ENCODE data around the gene DPYSL4. TPM values are rescaled to one million over a fixed set of nuclear protein-coding genes. Genes with fewer than 3 reads are reported as not detected.

The DPYSL4 gene
- total RNA-seq, 4 donors from 2014 or later = 0.22 to 0.94 (median 0.34) TPM; not detected in 1

DNA sequence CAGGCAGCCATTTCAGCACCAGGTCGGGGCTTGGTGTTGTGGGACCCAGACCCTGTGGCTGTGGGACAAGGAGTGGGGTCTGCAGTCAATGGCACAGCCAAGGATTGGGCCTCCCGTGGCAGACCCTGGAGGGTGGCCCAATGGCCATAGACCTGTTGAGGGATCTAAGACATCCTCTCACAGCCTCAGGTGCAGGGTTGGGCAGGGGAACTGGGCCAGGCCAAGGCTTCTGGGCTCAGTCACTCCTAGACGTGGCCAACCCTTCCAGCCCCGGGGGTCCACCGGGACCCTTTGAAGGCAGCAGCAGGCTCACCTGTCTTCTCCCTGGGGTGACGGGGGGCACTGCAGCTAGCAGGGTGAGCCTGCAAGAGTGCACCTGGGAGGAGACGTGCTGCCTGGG lies 45.7 kb upstream of the DPYSL4 start:
- TF ChIP-seq, protein P1, sequence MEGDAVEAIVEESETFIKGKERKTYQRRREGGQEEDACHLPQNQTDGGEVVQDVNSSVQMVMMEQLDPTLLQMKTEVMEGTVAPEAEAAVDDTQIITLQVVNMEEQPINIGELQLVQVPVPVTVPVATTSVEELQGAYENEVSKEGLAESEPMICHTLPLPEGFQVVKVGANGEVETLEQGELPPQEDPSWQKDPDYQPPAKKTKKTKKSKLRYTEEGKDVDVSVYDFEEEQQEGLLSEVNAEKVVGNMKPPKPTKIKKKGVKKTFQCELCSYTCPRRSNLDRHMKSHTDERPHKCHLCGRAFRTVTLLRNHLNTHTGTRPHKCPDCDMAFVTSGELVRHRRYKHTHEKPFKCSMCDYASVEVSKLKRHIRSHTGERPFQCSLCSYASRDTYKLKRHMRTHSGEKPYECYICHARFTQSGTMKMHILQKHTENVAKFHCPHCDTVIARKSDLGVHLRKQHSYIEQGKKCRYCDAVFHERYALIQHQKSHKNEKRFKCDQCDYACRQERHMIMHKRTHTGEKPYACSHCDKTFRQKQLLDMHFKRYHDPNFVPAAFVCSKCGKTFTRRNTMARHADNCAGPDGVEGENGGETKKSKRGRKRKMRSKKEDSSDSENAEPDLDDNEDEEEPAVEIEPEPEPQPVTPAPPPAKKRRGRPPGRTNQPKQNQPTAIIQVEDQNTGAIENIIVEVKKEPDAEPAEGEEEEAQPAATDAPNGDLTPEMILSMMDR (IDR thresholded peaks at IDR 0.05; ENCODE audit: low read depth) = no peak

DNA sequence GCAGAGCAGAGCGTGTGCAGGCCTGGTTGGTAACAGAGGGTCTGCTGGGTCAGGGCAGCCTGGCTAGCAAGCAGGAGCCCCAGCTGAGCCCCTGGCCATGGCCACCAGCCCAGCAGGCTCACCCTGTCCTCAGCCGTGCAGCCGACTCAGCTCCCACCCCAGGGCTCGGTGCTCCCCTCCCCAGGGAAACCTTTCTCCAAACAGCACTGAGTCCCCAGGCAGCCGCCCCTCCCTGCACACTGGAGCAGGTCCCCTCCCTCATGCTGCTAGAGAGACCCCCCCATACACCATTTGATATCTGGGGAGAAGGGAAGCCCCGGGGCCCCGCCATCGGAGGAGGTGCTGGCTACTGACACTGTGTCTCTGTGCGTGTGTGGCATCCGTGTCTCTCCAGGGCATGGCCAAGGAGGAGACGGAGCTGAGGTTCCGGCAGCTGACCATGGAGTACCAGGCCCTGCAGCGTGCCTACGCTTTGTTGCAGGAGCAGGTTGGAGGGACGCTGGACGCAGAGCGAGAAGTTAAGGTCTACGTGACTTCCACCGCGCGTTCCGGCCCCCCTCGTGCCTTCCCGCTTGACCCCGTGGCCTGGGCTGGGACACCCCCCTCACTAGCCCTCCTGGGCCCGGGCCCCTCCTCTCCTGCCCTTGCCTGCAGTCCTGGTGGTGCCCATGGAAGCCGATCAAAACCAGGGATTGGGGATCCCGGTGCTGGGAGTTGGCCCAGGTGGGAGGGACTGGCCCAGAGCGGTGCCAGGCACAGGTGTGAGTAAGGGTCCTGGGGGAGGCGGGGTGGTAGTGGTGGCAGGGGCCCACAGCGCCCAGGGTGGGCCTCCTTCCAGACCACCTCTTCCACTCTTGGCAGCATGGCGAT lies 45.0 kb upstream of the DPYSL4 start:
- TF ChIP-seq, protein P1 (IDR thresholded peaks at IDR 0.05; ENCODE audit: low read depth) = no peak

DNA sequence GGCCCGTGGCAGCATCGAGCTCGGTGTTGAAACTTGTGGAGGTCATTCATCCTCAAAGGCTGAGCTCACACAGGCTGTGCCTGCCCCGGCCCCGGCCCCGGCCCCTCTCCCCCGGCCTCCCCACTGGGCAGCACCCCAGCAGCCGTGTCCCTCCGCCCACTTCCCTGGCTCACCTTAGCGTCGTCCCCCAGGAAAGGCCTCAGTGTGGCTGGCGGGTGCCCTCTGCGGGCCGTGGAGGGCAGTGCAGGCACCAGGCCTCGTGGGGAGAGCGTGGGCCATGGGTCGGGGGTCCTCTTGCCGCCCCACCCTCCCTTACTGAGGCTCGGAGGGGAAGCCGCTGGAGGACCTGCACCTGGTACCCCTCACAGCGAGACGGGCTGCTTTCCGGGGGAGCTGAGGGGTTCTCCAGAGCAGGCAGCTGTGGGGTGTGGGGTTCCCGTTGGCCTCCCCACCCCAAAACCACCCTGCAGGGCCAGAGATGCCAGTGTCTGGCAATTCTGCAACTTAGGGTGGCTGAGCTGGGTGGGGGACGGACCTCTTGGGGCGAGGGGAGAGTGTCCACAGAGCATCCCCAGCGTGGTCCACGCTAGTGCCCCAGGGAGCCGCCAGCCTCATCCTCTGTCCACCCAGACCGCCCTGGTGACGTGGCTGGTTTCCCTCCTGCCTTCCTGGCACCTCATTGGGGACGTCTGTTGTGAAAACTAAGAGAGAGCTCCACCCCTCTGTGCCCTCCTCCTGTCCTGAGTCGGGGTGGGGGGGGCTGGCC lies 44.2 kb upstream of the DPYSL4 start:
- TF ChIP-seq, protein P1 (IDR thresholded peaks at IDR 0.05; ENCODE audit: low read depth) = no peak

DNA sequence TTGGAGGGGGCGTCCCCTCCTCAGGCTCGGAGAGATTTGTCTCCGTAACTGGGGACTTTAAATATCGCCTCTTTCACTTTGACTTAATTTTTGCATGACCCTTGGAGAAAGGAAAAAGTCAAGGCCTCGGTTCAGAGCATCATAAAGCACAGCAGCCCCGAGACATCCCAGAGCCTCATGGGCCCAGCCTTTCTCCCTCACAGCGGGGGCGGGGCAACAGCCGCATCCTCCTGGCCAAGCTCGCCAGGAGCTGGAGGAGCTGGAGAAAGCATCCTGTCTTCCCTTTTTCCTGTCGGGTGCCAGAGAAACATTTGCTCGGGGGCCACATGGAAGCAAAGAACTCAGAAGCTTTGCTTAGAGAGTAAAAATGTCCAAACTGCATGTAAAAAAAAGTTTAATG lies 43.6 kb upstream of the DPYSL4 start:
- TF ChIP-seq, protein P1 (IDR thresholded peaks at IDR 0.05; ENCODE audit: low read depth) = no peak

DNA sequence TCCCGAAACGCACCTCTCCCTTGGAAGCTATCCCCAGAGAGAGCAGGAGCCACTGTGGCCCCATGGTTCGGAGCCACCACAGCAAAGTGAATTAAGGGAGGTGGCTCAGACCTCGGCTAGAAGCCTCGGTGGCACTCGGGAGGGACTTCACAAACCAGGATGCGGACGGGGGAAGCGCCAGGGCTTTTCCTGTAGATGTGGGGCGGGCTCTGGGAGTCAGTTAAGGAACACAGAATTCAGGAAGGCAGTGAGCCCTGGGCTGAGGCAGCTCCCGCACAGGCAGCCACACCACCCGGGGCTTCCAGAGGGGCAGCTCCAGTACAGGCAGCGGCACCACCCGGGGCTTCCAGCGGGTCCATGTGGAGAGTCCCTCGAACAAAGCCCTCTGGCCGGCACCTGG lies 42.7 kb upstream of the DPYSL4 start:
- TF ChIP-seq, protein P1 (IDR thresholded peaks at IDR 0.05; ENCODE audit: low read depth) = no peak

DNA sequence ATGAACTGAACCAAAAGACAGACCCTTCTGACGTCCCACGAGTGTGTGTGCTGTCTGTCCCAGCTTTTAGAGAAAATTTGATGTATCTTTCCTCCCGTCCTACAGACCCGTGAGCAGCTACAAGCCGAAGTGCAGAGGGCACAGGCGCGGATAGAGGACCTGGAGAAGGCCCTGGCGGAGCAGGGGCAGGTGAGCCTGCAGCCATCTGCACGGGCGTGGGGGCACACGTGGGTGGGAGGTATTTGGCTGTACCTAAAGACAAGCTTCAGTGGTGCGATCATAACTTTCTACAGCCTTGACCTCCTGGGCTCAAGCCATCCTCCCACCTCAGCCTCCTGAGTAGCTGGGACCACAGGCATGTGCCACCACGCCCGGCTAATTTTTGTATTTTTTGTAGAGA lies 41.7 kb upstream of the DPYSL4 start:
- TF ChIP-seq, protein P1 (IDR thresholded peaks at IDR 0.05; ENCODE audit: low read depth) = no peak

DNA sequence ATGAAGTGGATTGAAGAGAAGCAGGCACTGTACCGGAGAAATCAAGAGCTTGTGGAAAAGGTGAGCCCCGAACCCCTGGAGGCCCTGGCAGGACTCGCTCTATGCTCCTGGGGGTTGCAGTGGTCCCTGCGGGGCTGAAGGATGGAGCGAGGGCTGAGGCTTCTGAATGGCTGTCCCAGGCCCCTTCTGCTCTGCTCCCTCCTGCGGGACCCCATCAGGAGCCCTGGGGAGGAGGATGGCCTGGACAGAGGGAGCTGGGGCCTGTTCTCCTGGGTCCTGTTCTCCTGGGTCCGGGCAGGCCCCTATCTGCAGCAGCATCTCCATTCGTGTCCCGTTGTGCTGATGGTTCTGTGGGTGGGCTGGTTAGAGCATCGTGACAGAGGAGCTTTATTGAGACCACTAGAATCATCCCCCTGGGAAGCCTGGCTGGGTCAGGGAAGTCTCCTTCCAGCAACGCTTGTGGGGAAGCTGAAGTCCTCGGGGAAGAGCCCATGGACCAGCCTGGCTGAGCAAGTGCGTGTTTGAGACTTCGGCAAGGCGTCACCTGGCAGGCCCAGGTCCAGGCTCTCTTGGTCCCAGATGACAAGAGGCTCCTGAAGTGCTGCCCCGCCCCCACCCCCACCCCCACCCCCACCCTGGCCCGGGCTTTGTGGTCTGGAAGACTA lies 41.1 kb upstream of the DPYSL4 start:
- TF ChIP-seq, protein P1 (IDR thresholded peaks at IDR 0.05; ENCODE audit: low read depth) = no peak
